H1 (cell line): ENCODE measurements around the gene LHFPL6.

Experiments
- CEBPB ChIP-seq: IDR thresholded peaks from 2 replicates; pipeline ENCODE4 v1.6.1; 2012; ENCODE audit warnings: low read depth, low read length
- CTCF ChIP-seq, 3 experiments: IDR thresholded peaks; 1 replicate in 2 of 3; 2 replicates in 1 of 3; pipeline versions ENCODE4 v1.5.1 to v1.6.1; 2011; ENCODE audit warnings: low read length in 3 of 3, mild to moderate bottlenecking in 3 of 3, inconsistent platforms in 2 of 3, low read depth in 1 of 3, moderate library complexity in 1 of 3; ENCODE audit not compliant: insufficient read depth in 1 of 3; ENCODE audit errors: control extremely low read depth in 1 of 3
- EP300 ChIP-seq, 2 experiments: IDR thresholded peaks; 1 replicate in 1 of 2; 2 replicates in 1 of 2; pipeline ENCODE4 v1.6.1; 2011 to 2012; ENCODE audit warnings: low read depth in 2 of 2, low read length in 2 of 2, mild to moderate bottlenecking in 2 of 2, borderline replicate concordance in 1 of 2, inconsistent platforms in 1 of 2, moderate library complexity in 1 of 2
- NRF1 ChIP-seq: IDR thresholded peaks from 2 replicates; pipeline ENCODE4 v1.6.1; 2011; ENCODE audit warnings: mild to moderate bottlenecking, low read depth, low read length, improper control_type of control experiment
- POLR2A ChIP-seq, 2 experiments: IDR thresholded peaks; 1 replicate in 1 of 2; 2 replicates in 1 of 2; pipeline ENCODE4 v1.6.1; 2011; ENCODE audit warnings: low read depth in 2 of 2, low read length in 2 of 2, mild to moderate bottlenecking in 2 of 2; ENCODE audit errors: control extremely low read depth in 1 of 2
- POLR2AphosphoS5 ChIP-seq: IDR thresholded peaks from 2 replicates; pipeline ENCODE4 v1.6.1; 2011; ENCODE audit warnings: low read depth, low read length
- TAF1 ChIP-seq: IDR thresholded peaks from 2 replicates; pipeline ENCODE4 v1.6.1; 2011; ENCODE audit warnings: mild to moderate bottlenecking, low read depth, low read length
- TF ChIP-seq, protein P1 (sequence below): IDR thresholded peaks from 2 replicates; pipeline ENCODE4 v1.6.1; 2011; ENCODE audit warnings: low read length, improper control_type of control experiment
- TF ChIP-seq, protein P2 (sequence below): fragments of 300-600 bp; sonication (generic); IDR thresholded peaks from 2 replicates; pipeline ENCODE4 v1.7.1; 2012; ENCODE audit warnings: low read length, moderate library complexity, mild to moderate bottlenecking, inconsistent platforms; ENCODE audit not compliant: insufficient replicate concordance

DNA sequence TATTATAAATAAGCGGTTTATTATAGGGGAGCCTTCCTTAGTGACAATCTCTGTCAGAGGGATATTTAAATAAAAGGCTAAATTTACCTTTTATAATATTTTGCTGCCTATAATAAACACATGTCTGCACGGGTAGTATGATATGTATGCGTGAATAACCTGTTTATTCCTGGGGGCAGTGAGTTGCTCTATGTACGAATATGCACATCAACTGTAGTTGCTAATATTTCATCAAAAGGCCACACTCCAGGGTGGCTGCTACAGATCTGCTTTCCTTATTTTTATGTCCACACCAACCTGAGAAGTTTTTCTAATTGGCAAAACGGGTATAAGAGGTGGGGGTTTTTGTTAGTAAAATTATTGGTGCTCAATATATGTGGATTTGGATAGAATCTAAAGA, 192.0 kb downstream of the LHFPL6 start:
- TF ChIP-seq POLR2AphosphoS5 (no peak), TAF1 (no peak), CTCF (IDR thresholded peaks at IDR 0.05; ENCODE audit: control extremely low read depth in 1 of 3, insufficient read depth in 1 of 3, low read depth in 1 of 3, low read length in 3 of 3) (no peak), POLR2A (IDR thresholded peaks at IDR 0.05; ENCODE audit: control extremely low read depth in 1 of 2, low read depth in 2 of 2, low read length in 2 of 2) (no peak), EP300 (IDR thresholded peaks at IDR 0.05; ENCODE audit: borderline replicate concordance in 1 of 2, low read depth in 2 of 2, low read length in 2 of 2) (no peak), CEBPB (no peak), NRF1 (no peak)
- TF ChIP-seq, protein P1, sequence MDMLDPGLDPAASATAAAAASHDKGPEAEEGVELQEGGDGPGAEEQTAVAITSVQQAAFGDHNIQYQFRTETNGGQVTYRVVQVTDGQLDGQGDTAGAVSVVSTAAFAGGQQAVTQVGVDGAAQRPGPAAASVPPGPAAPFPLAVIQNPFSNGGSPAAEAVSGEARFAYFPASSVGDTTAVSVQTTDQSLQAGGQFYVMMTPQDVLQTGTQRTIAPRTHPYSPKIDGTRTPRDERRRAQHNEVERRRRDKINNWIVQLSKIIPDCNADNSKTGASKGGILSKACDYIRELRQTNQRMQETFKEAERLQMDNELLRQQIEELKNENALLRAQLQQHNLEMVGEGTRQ: no peak
- TF ChIP-seq, protein P2, sequence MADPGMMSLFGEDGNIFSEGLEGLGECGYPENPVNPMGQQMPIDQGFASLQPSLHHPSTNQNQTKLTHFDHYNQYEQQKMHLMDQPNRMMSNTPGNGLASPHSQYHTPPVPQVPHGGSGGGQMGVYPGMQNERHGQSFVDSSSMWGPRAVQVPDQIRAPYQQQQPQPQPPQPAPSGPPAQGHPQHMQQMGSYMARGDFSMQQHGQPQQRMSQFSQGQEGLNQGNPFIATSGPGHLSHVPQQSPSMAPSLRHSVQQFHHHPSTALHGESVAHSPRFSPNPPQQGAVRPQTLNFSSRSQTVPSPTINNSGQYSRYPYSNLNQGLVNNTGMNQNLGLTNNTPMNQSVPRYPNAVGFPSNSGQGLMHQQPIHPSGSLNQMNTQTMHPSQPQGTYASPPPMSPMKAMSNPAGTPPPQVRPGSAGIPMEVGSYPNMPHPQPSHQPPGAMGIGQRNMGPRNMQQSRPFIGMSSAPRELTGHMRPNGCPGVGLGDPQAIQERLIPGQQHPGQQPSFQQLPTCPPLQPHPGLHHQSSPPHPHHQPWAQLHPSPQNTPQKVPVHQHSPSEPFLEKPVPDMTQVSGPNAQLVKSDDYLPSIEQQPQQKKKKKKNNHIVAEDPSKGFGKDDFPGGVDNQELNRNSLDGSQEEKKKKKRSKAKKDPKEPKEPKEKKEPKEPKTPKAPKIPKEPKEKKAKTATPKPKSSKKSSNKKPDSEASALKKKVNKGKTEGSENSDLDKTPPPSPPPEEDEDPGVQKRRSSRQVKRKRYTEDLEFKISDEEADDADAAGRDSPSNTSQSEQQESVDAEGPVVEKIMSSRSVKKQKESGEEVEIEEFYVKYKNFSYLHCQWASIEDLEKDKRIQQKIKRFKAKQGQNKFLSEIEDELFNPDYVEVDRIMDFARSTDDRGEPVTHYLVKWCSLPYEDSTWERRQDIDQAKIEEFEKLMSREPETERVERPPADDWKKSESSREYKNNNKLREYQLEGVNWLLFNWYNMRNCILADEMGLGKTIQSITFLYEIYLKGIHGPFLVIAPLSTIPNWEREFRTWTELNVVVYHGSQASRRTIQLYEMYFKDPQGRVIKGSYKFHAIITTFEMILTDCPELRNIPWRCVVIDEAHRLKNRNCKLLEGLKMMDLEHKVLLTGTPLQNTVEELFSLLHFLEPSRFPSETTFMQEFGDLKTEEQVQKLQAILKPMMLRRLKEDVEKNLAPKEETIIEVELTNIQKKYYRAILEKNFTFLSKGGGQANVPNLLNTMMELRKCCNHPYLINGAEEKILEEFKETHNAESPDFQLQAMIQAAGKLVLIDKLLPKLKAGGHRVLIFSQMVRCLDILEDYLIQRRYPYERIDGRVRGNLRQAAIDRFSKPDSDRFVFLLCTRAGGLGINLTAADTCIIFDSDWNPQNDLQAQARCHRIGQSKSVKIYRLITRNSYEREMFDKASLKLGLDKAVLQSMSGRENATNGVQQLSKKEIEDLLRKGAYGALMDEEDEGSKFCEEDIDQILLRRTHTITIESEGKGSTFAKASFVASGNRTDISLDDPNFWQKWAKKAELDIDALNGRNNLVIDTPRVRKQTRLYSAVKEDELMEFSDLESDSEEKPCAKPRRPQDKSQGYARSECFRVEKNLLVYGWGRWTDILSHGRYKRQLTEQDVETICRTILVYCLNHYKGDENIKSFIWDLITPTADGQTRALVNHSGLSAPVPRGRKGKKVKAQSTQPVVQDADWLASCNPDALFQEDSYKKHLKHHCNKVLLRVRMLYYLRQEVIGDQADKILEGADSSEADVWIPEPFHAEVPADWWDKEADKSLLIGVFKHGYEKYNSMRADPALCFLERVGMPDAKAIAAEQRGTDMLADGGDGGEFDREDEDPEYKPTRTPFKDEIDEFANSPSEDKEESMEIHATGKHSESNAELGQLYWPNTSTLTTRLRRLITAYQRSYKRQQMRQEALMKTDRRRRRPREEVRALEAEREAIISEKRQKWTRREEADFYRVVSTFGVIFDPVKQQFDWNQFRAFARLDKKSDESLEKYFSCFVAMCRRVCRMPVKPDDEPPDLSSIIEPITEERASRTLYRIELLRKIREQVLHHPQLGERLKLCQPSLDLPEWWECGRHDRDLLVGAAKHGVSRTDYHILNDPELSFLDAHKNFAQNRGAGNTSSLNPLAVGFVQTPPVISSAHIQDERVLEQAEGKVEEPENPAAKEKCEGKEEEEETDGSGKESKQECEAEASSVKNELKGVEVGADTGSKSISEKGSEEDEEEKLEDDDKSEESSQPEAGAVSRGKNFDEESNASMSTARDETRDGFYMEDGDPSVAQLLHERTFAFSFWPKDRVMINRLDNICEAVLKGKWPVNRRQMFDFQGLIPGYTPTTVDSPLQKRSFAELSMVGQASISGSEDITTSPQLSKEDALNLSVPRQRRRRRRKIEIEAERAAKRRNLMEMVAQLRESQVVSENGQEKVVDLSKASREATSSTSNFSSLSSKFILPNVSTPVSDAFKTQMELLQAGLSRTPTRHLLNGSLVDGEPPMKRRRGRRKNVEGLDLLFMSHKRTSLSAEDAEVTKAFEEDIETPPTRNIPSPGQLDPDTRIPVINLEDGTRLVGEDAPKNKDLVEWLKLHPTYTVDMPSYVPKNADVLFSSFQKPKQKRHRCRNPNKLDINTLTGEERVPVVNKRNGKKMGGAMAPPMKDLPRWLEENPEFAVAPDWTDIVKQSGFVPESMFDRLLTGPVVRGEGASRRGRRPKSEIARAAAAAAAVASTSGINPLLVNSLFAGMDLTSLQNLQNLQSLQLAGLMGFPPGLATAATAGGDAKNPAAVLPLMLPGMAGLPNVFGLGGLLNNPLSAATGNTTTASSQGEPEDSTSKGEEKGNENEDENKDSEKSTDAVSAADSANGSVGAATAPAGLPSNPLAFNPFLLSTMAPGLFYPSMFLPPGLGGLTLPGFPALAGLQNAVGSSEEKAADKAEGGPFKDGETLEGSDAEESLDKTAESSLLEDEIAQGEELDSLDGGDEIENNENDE: no peak
